Activated CD8-positive, alpha-beta memory T cell treated with anti-CD3 and anti-CD28 coated beads for 48 hours (primary cell): ENCODE data around the gene MIF.

Experiments
- DNase-seq, 3 experiments: peaks; one replicate each; pipeline ENCODE4 v3.0.0-alpha.2; 2020; ENCODE audit warnings: low read depth in 2 of 3, low spot score in 2 of 3

The MIF gene

GRCh38 chr22:23875801-23876200 lies 18.4 kb upstream of the MIF start:
- no peak for DNase-seq

- no peak for DNase-seq
These were observed 16.6 kb upstream of the MIF start for GRCh38 chr22:23877566-23877965.

GRCh38 chr22:23878219-23878618 lies 16.0 kb upstream of the MIF start:
- DNase-seq: no peak

GRCh38 chr22:23882370-23882769 lies 11.8 kb upstream of the MIF start:
- no peak for DNase-seq

GRCh38 chr22:23883658-23884057 lies 10.5 kb upstream of the MIF start:
- no peak for DNase-seq

- no peak for DNase-seq
These were observed 10.0 kb upstream of the MIF start for GRCh38 chr22:23884140-23884539.

DNA sequence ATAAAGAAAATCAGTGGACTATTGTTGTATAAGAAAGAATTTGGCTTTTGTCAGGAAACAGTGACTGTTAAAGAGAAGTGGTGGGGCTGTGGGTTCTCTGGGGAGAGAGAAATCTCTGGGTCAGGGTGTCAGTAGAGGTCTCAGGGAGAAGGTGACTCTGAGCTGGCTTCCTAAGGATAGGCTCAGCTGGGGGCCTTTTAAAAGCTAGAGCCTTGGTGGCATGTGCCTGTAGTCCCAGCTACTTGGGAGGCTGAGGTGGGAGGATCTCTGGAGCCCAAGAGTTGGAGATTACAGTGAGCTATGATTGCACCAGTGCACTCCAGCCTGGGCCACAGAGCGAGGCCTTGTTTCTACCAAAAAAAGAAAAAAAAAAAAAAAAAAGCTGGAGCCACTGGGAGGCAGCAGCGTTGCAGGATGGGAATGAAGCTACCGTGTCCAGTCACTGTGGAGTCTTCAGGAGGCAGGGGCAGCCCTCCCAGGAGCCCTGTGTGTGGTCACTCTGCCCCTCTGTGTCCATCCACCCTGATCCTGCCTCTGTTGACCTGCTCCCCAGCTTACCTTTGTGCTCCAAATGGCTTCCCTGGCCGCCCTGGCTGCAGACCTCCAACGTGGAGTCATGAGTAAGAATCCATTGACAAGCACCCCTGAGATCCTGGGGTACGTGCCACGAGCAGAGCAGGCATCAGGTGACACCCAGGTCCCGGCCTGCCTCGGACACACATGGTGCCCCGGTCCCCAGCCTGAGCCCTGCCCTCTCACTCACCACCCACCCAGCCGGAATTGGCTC lies 5.4 kb upstream of the MIF start:
- DNase-seq: no peak

GRCh38 chr22:23889620-23890019 lies 4.6 kb upstream of the MIF start:
- DNase-seq: no peak

DNA sequence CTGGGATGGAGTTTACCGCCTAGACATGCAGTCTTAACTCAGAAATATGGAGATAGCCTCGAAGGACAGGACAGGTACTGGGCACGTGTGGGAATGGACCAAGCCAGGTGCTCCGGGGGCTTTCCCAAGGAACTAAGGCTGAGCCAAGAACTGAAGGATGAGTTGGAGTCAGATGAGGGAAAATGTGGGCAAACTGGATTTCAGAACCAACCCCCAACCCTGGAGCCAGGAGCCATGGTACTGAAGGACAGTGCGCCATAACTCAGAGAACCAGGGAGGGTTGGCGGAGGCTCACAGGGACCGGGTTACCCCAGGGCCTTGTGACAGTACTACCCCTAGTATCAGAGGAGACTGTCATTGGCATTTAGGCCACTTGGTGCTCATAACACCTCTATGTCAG lies 2.5 kb upstream of the MIF start:
- no peak for DNase-seq

DNA sequence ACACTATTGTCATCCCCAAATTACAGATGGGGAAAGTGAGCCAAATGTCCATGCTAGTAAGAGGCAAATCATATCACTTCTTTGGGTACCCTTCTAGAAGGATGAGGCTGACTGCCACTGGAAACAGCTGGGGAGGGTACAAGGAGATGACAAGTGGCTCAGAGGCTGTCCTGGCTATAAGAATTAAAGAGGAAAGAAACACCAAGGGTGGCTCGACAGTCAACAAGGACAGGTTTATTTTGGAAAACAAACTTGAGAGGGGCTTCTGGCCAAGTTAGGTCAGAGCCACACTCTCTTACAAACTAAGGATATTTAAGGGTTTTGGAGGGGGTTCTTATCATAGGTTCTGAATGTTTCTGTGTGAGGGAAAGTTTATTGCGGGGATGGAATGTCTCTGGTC lies 2.1 kb upstream of the MIF start:
- no peak for DNase-seq

DNA sequence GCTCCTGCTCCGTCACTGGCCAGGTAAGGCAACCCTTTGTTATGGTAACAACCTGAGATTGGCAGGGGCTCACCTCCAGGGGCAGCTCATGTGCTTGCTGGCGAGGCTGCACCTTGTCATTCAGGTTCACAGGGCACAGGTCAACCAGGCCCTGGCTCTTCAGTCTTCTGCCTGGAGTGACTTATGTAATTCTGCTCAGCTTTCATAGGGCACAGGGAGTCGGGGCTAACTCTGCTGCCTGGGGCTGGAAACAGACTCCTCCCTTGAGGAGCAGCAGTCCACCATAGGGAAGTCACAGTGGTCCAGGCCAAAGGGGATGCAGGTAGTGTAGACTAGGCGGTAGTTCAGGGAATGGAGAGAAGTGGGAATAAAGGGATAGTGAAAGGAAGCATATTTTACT lies 1.5 kb upstream of the MIF start:
- DNase-seq: no peak

DNA sequence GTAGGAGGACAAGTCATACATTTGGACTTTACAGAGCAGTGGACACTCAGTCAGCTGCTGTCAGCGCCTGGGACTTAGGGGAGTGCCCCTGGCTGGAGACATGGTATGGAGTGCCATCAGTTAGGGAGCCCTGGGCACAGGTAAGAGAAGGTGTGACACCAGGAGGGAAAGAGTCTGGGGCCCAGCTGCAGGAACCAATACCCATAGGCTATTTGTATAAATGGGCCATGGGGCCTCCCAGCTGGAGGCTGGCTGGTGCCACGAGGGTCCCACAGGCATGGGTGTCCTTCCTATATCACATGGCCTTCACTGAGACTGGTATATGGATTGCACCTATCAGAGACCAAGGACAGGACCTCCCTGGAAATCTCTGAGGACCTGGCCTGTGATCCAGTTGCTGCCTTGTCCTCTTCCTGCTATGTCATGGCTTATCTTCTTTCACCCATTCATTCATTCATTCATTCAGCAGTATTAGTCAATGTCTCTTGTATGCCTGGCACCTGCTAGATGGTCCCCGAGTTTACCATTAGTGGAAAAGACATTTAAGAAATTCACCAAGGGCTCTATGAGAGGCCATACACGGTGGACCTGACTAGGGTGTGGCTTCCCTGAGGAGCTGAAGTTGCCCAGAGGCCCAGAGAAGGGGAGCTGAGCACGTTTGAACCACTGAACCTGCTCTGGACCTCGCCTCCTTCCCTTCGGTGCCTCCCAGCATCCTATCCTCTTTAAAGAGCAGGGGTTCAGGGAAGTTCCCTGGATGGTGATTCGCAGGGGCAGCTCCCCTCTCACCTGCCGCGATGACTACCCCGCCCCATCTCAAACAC lies 850 bp upstream of the MIF start:
- DNase-seq: no peak

- peak; percentile 42 to 55 (median 46) for DNase-seq
These were observed 771 bp downstream of the MIF start for GRCh38 chr22:23894710-23895598.

DNA sequence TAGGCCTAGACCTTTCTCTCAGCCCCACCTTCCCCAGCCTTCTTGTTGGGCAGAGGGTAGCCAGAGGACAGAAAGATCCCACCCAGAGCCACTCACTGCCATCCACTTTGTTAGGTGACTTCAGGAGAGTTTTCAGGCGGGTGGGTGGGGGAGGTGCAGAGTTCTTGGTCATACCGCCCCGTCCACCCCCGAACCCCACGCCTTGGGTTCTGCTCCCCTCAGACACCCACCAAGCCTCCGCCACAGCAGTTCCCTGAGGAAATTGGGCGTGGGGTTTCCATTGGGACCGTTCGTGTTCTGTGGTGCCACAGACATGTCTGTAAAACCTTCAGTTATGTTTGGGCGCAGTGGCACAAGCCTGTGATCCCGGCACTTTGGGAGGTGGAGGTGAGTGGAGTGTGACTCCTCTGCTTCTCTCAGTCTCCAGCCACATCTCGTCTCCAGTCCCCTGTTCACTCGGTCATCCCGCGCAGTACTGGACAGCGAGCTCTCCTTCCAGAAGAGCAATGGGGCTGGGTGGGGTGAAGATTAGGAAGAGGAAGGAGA lies 1.5 kb downstream of the MIF start:
- DNase-seq: no peak

GRCh38 chr22:23896166-23896522 lies 2.0 kb downstream of the MIF start:
- no peak for DNase-seq

- DNase-seq: no peak
These were observed 2.5 kb downstream of the MIF start for GRCh38 chr22:23896523-23897186.

DNA sequence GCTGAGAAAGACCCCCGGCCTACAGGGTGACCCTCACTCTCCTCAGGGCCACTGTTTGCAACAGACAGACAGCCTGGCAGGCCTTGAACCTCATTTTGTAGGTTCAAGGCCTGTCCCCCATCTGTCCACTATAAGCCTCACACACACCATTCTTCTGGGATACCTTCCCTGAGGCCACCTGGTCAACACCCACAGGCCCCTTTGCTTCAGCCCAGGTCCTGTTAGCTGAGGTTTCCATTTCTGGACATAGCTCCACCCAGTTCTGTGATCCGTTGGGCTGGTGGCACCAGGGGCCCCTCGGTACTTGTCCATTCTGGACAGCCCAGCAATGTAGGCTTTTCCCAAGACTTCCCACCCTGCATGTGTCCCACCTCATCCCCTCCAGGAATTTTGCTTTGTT lies 3.1 kb downstream of the MIF start:
- DNase-seq: no peak

- DNase-seq: no peak
These were observed 4.1 kb downstream of the MIF start for GRCh38 chr22:23898006-23898974.

- no peak for DNase-seq
These were observed 5.0 kb downstream of the MIF start for GRCh38 chr22:23899042-23899745.
